Parathyroid adenoma (tissue), 2 donors: ENCODE measurements around the gene TLE1.

Experiments
- H2AFZ ChIP-seq: fragments of 300-600 bp; sonication (generic); one replicate; pipeline ENCODE4 v1.7.0; 2017; ENCODE audit warnings: antibody characterized with exemption, mild to moderate bottlenecking
- H3K27ac ChIP-seq: fragments of 300-600 bp; sonication (generic); one replicate; pipeline ENCODE4 v1.7.0; 2017
- H3K27me3 ChIP-seq: fragments of 300-600 bp; sonication (generic); one replicate; pipeline ENCODE4 v1.7.0; 2017; ENCODE audit warnings: low read length; ENCODE audit not compliant: control insufficient read depth, insufficient read depth
- H3K36me3 ChIP-seq: fragments of 300-600 bp; sonication (generic); one replicate; pipeline ENCODE4 v1.7.0; 2017; ENCODE audit warnings: low read length; ENCODE audit not compliant: control insufficient read depth, insufficient read depth
- H3K4me1 ChIP-seq: fragments of 300-600 bp; sonication (generic); one replicate; pipeline ENCODE4 v1.7.0; 2017; ENCODE audit warnings: control low read depth
- H3K4me2 ChIP-seq: fragments of 300-600 bp; sonication (generic); one replicate; pipeline ENCODE4 v1.7.0; 2017; ENCODE audit warnings: low read length
- H3K4me3 ChIP-seq: fragments of 300-600 bp; sonication (generic); one replicate; pipeline ENCODE4 v1.7.0; 2017; ENCODE audit warnings: low read depth, low read length
- H3K79me2 ChIP-seq: fragments of 300-600 bp; sonication (generic); one replicate; pipeline ENCODE4 v1.7.0; 2017; ENCODE audit warnings: control low read depth
- H3K9ac ChIP-seq: fragments of 300-600 bp; sonication (generic); one replicate; pipeline ENCODE4 v1.7.0; 2017; ENCODE audit warnings: mild to moderate bottlenecking
- H3K9me3 ChIP-seq: fragments of 300-600 bp; sonication (generic); one replicate; pipeline ENCODE4 v1.7.0; 2017; ENCODE audit warnings: low read length; ENCODE audit not compliant: control insufficient read depth
- TF ChIP-seq, protein P1 (sequence below): fragments of 300-600 bp; sonication (generic); IDR thresholded peaks from one replicate; pipeline ENCODE4 v1.7.0; 2017; ENCODE audit warnings: antibody characterized with exemption, mild to moderate bottlenecking
- donor health status: primary hyperparathyroidism.

TLE1 gene

DNA sequence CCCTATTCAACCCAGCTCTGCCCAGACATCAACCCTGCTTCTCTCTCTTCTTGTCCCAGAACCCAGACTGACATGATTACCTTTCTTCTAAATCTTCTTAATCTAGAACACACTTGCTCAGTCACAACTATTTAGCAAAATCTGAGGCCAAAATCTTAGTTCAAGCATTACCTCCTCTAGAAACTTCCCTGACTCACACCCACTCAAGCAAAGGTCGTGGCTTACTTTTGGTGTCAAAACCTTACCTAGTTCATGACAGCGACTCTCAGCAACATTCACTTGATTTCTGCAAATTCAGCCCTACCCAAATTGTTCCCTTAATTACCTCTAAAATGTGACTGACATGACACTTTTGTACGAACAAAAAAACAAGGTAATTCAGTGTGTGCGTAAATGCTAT, 130.2 kb downstream of the TLE1 start:
- H3K9ac ChIP-seq = no peak overlapping the region
- H3K4me1 ChIP-seq = no peaks in the 10 kb centered on the region
- no peak overlapping the region for H3K27ac ChIP-seq
- no peaks in the 10 kb centered on the region for H3K79me2 ChIP-seq
- H3K4me3 ChIP-seq = no peak overlapping the region
- no peaks in the 10 kb centered on the region for H3K36me3 ChIP-seq
- no peak overlapping the region for H2AFZ ChIP-seq
- H3K27me3 ChIP-seq = no peaks in the 10 kb centered on the region
- TF ChIP-seq, protein P1, sequence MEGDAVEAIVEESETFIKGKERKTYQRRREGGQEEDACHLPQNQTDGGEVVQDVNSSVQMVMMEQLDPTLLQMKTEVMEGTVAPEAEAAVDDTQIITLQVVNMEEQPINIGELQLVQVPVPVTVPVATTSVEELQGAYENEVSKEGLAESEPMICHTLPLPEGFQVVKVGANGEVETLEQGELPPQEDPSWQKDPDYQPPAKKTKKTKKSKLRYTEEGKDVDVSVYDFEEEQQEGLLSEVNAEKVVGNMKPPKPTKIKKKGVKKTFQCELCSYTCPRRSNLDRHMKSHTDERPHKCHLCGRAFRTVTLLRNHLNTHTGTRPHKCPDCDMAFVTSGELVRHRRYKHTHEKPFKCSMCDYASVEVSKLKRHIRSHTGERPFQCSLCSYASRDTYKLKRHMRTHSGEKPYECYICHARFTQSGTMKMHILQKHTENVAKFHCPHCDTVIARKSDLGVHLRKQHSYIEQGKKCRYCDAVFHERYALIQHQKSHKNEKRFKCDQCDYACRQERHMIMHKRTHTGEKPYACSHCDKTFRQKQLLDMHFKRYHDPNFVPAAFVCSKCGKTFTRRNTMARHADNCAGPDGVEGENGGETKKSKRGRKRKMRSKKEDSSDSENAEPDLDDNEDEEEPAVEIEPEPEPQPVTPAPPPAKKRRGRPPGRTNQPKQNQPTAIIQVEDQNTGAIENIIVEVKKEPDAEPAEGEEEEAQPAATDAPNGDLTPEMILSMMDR = no peak
- H3K4me2 ChIP-seq = no peak overlapping the region
- no peaks in the 10 kb centered on the region for H3K9me3 ChIP-seq

DNA sequence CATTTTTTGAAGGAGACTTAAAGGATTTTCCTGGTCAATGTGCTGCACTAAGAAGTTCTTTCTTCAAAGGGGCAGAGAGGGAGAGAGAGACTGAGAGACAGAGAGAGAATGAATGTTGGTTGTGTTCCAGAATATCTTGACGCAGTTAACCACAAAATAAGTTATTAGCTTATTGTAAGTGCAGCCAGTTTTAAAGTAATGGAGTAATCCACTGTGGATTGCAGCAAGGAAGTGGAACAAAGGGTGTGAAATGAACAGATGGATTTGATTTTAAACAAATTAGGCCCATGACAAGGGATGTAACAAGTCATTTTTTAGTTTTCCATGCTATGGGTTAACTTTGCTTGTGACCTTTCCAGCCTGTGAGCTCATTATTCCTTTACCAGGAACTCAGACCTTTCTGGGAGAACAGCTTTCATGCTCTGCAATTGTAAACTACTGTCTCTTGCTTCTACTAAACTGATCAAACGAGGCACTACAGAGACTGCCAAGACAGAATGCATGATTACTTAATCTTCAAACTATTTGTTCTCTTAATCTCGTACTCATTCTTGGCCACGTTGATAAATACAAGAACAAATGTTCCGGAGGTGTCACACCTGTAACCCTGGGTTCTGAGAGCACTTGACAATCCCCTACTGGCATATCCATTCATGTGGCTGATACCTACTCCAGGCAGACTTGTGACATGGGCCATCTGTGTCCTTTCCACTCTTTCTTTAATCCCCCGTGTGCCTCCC, 131.1 kb downstream of the TLE1 start:
- H2AFZ ChIP-seq = no peak overlapping the region
- no peaks in the 10 kb centered on the region for H3K9me3 ChIP-seq
- no peaks in the 10 kb centered on the region for H3K79me2 ChIP-seq
- no peaks in the 10 kb centered on the region for H3K27me3 ChIP-seq
- no peaks in the 10 kb centered on the region for H3K4me1 ChIP-seq
- H3K4me2 ChIP-seq = no peak overlapping the region
- no peak overlapping the region for H3K27ac ChIP-seq
- H3K9ac ChIP-seq = no peak overlapping the region
- no peaks in the 10 kb centered on the region for H3K36me3 ChIP-seq
- TF ChIP-seq, protein P1 = no peak
- no peak overlapping the region for H3K4me3 ChIP-seq

DNA sequence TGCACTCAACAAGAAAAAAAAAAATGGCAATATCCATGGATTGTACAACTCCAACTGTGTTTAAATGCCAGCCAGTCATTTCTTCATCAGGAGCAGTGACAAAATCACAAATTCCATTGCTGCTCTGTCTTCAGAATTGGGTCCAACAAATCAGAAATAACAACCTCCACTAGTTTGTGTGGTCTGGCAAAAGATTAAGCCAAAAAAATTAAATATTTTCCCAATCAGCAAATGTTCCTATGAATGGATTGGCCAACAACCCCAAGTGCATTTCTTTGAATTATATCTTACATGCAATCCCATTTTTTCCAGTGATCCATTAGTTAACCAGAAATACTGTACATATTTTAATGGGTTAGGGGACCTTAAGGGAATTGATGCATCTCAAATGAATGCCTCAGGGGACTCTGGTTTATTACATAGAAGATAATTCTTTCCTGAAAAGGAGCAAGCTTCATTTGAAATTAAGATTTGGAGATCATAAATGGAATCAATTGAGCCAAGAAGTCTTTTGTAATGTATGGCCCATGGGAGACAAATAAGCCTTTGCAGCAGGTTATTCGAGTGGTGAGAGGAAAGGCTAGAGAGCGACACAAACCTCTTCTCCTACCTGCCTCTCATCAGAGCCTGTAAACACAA, 131.8 kb downstream of the TLE1 start:
- Histone ChIP-seq H3K36me3 (no peaks in the 10 kb centered on the region), H3K9ac (no peak overlapping the region), H3K4me2 (no peak overlapping the region), H3K9me3 (no peaks in the 10 kb centered on the region), H3K79me2 (no peaks in the 10 kb centered on the region), H3K4me1 (no peaks in the 10 kb centered on the region), H3K27ac (no peak overlapping the region), H3K27me3 (no peaks in the 10 kb centered on the region), H3K4me3 (no peak overlapping the region), H2AFZ (no peak overlapping the region)
- TF ChIP-seq, protein P1 = no peak

DNA sequence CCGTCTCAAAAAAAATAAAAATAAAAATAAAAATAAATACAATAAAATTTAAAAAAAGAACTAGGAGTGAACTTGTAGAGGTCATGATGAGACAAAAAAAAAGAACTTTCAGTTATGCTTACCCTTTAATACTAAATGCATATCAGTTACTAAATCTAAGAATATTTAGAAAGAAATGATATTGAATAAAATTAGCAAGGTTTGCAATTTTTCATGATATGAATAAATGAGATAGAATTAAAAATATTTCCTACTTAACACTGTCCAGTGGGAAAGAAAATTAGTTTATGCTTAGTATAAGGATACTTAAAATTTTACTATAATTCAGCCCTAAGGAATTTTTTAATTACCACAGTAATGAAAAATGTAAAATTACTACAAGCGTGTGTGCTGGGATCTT, 132.4 kb downstream of the TLE1 start:
- Histone ChIP-seq H3K9me3 (no peaks in the 10 kb centered on the region), H3K79me2 (no peaks in the 10 kb centered on the region), H3K36me3 (no peaks in the 10 kb centered on the region), H3K27ac (no peak overlapping the region), H3K4me3 (no peak overlapping the region), H2AFZ (no peak overlapping the region), H3K27me3 (no peaks in the 10 kb centered on the region), H3K9ac (no peak overlapping the region), H3K4me1 (no peaks in the 10 kb centered on the region), H3K4me2 (no peak overlapping the region)
- TF ChIP-seq, protein P1 = no peak
